Measurements from ENCODE around the gene GJA8. TPM values are rescaled to one million over a fixed set of nuclear protein-coding genes. Genes with fewer than 3 reads are reported as not detected.
A peak's percentile ranks its signal among the peaks of the same experiment; 100 is the strongest.

Gene GJA8
- total and polyA plus RNA-seq, 2 donors = not detected

DNA sequence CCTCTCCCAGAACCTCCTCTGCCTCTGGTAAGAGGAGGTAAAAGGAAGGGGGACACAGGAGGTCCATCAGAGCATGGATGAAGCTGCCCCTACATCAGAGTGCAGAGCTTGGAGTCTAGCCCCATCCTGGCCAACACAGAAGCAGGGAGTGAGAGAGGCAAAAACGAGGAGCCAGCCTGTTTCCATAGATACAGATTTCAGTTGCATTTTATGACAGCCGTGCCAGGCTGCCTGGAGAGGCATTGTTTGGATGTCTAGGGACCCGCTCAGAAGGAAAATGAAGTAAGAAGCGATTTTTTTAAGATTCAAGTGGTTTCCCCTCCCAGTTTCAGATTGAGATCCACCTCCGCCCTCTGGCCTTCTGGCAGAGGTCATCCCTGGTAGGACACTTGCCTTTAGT lies 11.5 kb upstream of the GJA8 start:
- H3K9me3 ChIP-seq (ENCODE audit: control insufficient read depth in 2 of 2, insufficient read depth in 1 of 2, low read length in 1 of 2) = no peaks in the 10 kb centered on the region
- H3K27me3 ChIP-seq (ENCODE audit: control insufficient read depth in 2 of 2, insufficient read depth in 1 of 2, low read length in 1 of 2) = no peaks in the 10 kb centered on the region
- no peak for DNase-seq (ENCODE audit: low read depth in 6 of 9, low spot score in 9 of 9)
- 95% methylated on average over 5 of the region's 5 CpGs for WGBS
- no peak overlapping the region for H3K4me3 ChIP-seq (ENCODE audit: low read length in 2 of 2)
- H3K27ac ChIP-seq (ENCODE audit: low read depth in 1 of 2, low read length in 1 of 2) = no peak overlapping the region
- no peaks in the 10 kb centered on the region for H3K36me3 ChIP-seq (ENCODE audit: control insufficient read depth in 2 of 2, insufficient read depth in 2 of 2, low read length in 1 of 2)
- no peaks in the 10 kb centered on the region for H3K4me1 ChIP-seq (ENCODE audit: control insufficient read depth in 2 of 2, insufficient read depth in 2 of 2, low read length in 2 of 2)

DNA sequence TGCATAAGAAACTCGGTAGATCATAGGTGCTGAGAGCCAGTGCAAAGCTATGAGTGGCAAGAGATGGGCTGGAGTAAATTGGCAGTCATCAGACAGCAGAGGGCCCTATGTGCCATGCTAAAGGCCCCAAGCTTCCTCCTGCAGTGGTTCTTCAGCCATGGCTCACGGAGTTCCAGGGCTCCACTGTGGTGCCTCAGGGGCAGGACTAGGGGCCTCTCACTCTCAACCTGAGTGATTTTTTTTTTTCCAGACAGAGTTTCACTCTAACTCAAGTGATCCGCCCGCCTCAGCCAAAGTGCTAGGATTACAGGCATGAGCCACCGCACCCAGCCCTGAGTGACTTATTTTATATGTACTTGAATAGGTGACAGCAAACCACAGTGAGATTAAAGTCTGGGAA lies 10.4 kb upstream of the GJA8 start:
- Histone ChIP-seq H3K4me1 (ENCODE audit: control insufficient read depth in 2 of 2, insufficient read depth in 2 of 2, low read length in 2 of 2) (no peaks in the 10 kb centered on the region), H3K9me3 (ENCODE audit: control insufficient read depth in 2 of 2, insufficient read depth in 1 of 2, low read length in 1 of 2) (no peaks in the 10 kb centered on the region), H3K4me3 (ENCODE audit: low read length in 2 of 2) (no peak overlapping the region), H3K27me3 (ENCODE audit: control insufficient read depth in 2 of 2, insufficient read depth in 1 of 2, low read length in 1 of 2) (no peaks in the 10 kb centered on the region), H3K36me3 (ENCODE audit: control insufficient read depth in 2 of 2, insufficient read depth in 2 of 2, low read length in 1 of 2) (no peaks in the 10 kb centered on the region), H3K27ac (ENCODE audit: low read depth in 1 of 2, low read length in 1 of 2) (no peak overlapping the region)
- no peak for DNase-seq (ENCODE audit: low read depth in 6 of 9, low spot score in 9 of 9)
- 82% methylated on average over 5 of the region's 5 CpGs for WGBS

DNA sequence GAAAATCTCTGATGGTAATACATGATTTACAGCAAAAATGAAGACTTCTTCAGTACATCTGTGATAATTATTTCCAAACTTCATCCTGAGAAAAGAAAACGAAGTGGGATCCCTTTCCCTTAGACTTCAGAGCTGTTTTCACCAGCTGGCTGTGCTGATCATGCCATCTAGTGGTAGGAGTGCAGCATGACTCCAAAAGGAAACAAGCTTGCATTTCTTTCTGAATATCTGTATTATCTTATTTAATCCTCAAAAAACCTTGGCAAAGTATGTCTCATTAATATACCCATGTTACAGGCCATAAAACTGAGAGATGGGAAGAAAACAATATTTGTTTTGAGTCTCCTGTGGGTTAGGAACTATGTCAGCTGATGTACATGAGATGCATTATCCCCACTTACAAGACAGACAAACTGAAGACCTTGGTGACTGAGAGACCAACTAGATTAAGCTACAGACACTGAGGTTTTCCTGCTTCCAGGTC lies 9.8 kb upstream of the GJA8 start:
- Histone ChIP-seq H3K9me3 (ENCODE audit: control insufficient read depth in 2 of 2, insufficient read depth in 1 of 2, low read length in 1 of 2) (no peaks in the 10 kb centered on the region), H3K27ac (ENCODE audit: low read depth in 1 of 2, low read length in 1 of 2) (no peak overlapping the region), H3K4me3 (ENCODE audit: low read length in 2 of 2) (no peak overlapping the region), H3K36me3 (ENCODE audit: control insufficient read depth in 2 of 2, insufficient read depth in 2 of 2, low read length in 1 of 2) (no peaks in the 10 kb centered on the region), H3K4me1 (ENCODE audit: control insufficient read depth in 2 of 2, insufficient read depth in 2 of 2, low read length in 2 of 2) (no peaks in the 10 kb centered on the region), H3K27me3 (ENCODE audit: control insufficient read depth in 2 of 2, insufficient read depth in 1 of 2, low read length in 1 of 2) (no peaks in the 10 kb centered on the region)
- peak in 7 of 9 donors; percentile 6 to 51 (median 17) for DNase-seq (ENCODE audit: low read depth in 6 of 9, low spot score in 9 of 9)
- WGBS = 15% methylated on average over 1 of the region's 1 CpG

GRCh38 chr1:147895123-147895522 lies 7.5 kb upstream of the GJA8 start:
- no peaks in the 10 kb centered on the region for H3K9me3 ChIP-seq (ENCODE audit: control insufficient read depth in 2 of 2, insufficient read depth in 1 of 2, low read length in 1 of 2)
- H3K4me3 ChIP-seq (ENCODE audit: low read length in 2 of 2) = no peak overlapping the region
- H3K36me3 ChIP-seq (ENCODE audit: control insufficient read depth in 2 of 2, insufficient read depth in 2 of 2, low read length in 1 of 2) = no peaks in the 10 kb centered on the region
- no peaks in the 10 kb centered on the region for H3K4me1 ChIP-seq (ENCODE audit: control insufficient read depth in 2 of 2, insufficient read depth in 2 of 2, low read length in 2 of 2)
- no peak overlapping the region for H3K27ac ChIP-seq (ENCODE audit: low read depth in 1 of 2, low read length in 1 of 2)
- no peaks in the 10 kb centered on the region for H3K27me3 ChIP-seq (ENCODE audit: control insufficient read depth in 2 of 2, insufficient read depth in 1 of 2, low read length in 1 of 2)
- WGBS = 92% methylated on average over 4 of the region's 4 CpGs
- no peak for DNase-seq (ENCODE audit: low read depth in 6 of 9, low spot score in 9 of 9)

DNA sequence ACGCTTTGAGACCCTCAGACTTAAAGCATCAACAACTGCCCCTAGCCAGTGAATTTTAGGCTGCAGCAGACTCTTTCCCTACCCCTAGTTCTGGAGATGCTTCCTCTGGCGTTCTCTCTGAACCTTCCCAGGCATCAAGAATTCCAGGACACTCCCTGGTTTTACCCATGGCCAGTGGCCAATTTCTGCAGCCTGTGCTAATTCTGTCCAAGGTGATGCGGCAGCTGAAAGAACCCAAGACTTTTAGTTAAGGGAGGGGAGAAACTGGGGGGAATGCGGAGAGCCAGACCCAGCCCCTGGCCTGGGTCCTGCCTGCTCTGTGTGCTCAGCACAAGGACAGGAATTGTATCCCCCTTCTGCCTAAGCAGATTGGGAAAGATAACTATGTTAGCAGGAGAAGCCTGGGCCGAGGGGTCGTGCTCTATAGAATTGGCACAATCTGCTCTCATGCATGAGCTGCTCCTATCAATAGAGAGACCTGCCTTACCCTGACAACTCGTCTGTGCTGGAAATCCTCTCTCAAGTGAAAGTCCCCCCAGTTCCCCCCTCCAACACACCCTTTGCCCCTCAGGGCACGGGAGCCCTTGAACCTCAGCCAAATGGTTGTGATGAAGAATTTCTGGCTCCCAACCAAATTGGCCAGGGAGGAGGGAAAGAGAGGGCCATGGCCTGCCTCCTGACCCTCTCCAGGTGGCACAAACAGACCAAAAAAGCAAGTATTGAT lies 5.4 kb upstream of the GJA8 start:
- Histone ChIP-seq H3K27ac (ENCODE audit: low read depth in 1 of 2, low read length in 1 of 2) (no peak overlapping the region), H3K36me3 (ENCODE audit: control insufficient read depth in 2 of 2, insufficient read depth in 2 of 2, low read length in 1 of 2) (no peaks in the 10 kb centered on the region), H3K27me3 (ENCODE audit: control insufficient read depth in 2 of 2, insufficient read depth in 1 of 2, low read length in 1 of 2) (no peaks in the 10 kb centered on the region), H3K4me1 (ENCODE audit: control insufficient read depth in 2 of 2, insufficient read depth in 2 of 2, low read length in 2 of 2) (no peaks in the 10 kb centered on the region), H3K9me3 (ENCODE audit: control insufficient read depth in 2 of 2, insufficient read depth in 1 of 2, low read length in 1 of 2) (no peaks in the 10 kb centered on the region), H3K4me3 (ENCODE audit: low read length in 2 of 2) (no peak overlapping the region)
- 86% methylated on average over 8 of the region's 8 CpGs for WGBS
- no peak for DNase-seq (ENCODE audit: low read depth in 6 of 9, low spot score in 9 of 9)

DNA sequence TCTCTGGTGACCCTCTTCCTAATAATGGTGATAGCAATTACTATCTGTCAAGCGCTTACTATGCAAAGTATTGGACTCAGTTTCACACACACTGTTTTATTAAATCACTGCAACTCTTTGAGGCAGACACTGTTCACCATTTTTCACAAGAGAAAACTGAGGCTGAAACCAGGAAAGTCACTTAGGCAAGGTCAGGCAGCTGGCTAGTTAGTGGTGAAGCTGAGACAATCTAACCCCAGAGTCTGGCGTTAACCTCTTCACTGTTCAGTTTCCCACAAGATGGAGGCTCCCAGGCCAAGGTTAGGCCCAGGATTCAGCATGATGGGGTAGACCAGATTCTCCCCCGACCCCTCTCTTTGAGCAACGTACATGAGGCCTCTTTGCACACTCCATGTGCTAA lies 4.8 kb upstream of the GJA8 start:
- Histone ChIP-seq H3K9me3 (ENCODE audit: control insufficient read depth in 2 of 2, insufficient read depth in 1 of 2, low read length in 1 of 2) (no peaks in the 10 kb centered on the region), H3K27me3 (ENCODE audit: control insufficient read depth in 2 of 2, insufficient read depth in 1 of 2, low read length in 1 of 2) (no peaks in the 10 kb centered on the region), H3K4me3 (ENCODE audit: low read length in 2 of 2) (no peak overlapping the region), H3K4me1 (ENCODE audit: control insufficient read depth in 2 of 2, insufficient read depth in 2 of 2, low read length in 2 of 2) (no peaks in the 10 kb centered on the region), H3K36me3 (ENCODE audit: control insufficient read depth in 2 of 2, insufficient read depth in 2 of 2, low read length in 1 of 2) (no peaks in the 10 kb centered on the region), H3K27ac (ENCODE audit: low read depth in 1 of 2, low read length in 1 of 2) (no peak overlapping the region)
- no peak for DNase-seq (ENCODE audit: low read depth in 6 of 9, low spot score in 9 of 9)
- 95% methylated on average over 4 of the region's 4 CpGs for WGBS

DNA sequence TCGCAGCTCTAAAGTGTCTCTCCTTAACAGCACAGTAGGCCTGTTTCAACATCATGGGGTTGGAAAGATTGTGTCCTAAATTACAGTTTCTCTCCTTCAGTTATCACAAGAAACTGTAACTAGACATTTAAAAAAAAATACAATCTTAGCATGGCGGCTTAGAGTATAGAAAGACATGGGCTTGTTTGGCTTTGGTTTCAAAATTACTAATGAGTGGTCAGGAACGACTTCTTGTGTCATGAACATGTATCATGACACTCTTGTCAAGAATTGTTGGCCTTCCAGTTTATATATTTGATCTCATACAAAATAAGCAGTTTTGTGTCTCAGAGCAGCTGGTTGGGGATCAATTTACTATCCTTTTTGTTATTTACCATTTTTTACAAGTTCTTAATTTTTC lies 2.1 kb downstream of the GJA8 start:
- Histone ChIP-seq H3K4me1 (ENCODE audit: control insufficient read depth in 2 of 2, insufficient read depth in 2 of 2, low read length in 2 of 2) (no peaks in the 10 kb centered on the region), H3K36me3 (ENCODE audit: control insufficient read depth in 2 of 2, insufficient read depth in 2 of 2, low read length in 1 of 2) (no peaks in the 10 kb centered on the region), H3K9me3 (ENCODE audit: control insufficient read depth in 2 of 2, insufficient read depth in 1 of 2, low read length in 1 of 2) (no peaks in the 10 kb centered on the region), H3K27me3 (ENCODE audit: control insufficient read depth in 2 of 2, insufficient read depth in 1 of 2, low read length in 1 of 2) (no peaks in the 10 kb centered on the region), H3K27ac (ENCODE audit: low read depth in 1 of 2, low read length in 1 of 2) (no peak overlapping the region), H3K4me3 (ENCODE audit: low read length in 2 of 2) (no peak overlapping the region)
- DNase-seq (ENCODE audit: low read depth in 6 of 9, low spot score in 9 of 9) = no peak
- WGBS = 70% methylated on average over 3 of the region's 3 CpGs

- WGBS = 91% methylated on average over 44 of the region's 44 CpGs
- no peaks in the 10 kb centered on the region for H3K27me3 ChIP-seq (ENCODE audit: control insufficient read depth in 2 of 2, insufficient read depth in 1 of 2, low read length in 1 of 2)
- no peaks in the 10 kb centered on the region for H3K4me1 ChIP-seq (ENCODE audit: control insufficient read depth in 2 of 2, insufficient read depth in 2 of 2, low read length in 2 of 2)
- H3K27ac ChIP-seq (ENCODE audit: low read depth in 1 of 2, low read length in 1 of 2) = no peak overlapping the region
- DNase-seq (ENCODE audit: low read depth in 6 of 9, low spot score in 9 of 9) = no peak
- H3K9me3 ChIP-seq (ENCODE audit: control insufficient read depth in 2 of 2, insufficient read depth in 1 of 2, low read length in 1 of 2) = no peaks in the 10 kb centered on the region
- H3K4me3 ChIP-seq (ENCODE audit: low read length in 2 of 2) = no peak overlapping the region
- H3K36me3 ChIP-seq (ENCODE audit: control insufficient read depth in 2 of 2, insufficient read depth in 2 of 2, low read length in 1 of 2) = no peaks in the 10 kb centered on the region
Observed at GRCh38 chr1:147907786-147908509, 5.4 kb downstream of the GJA8 start.

GRCh38 chr1:147912553-147912952 lies 10.0 kb downstream of the GJA8 start:
- no peaks in the 10 kb centered on the region for H3K27me3 ChIP-seq (ENCODE audit: control insufficient read depth in 2 of 2, insufficient read depth in 1 of 2, low read length in 1 of 2)
- DNase-seq (ENCODE audit: low read depth in 6 of 9, low spot score in 9 of 9) = no peak
- no peaks in the 10 kb centered on the region for H3K9me3 ChIP-seq (ENCODE audit: control insufficient read depth in 2 of 2, insufficient read depth in 1 of 2, low read length in 1 of 2)
- no peaks in the 10 kb centered on the region for H3K4me1 ChIP-seq (ENCODE audit: control insufficient read depth in 2 of 2, insufficient read depth in 2 of 2, low read length in 2 of 2)
- WGBS = 96% methylated on average over 2 of the region's 2 CpGs
- no peak overlapping the region for H3K4me3 ChIP-seq (ENCODE audit: low read length in 2 of 2)
- H3K27ac ChIP-seq (ENCODE audit: low read depth in 1 of 2, low read length in 1 of 2) = no peak overlapping the region
- no peaks in the 10 kb centered on the region for H3K36me3 ChIP-seq (ENCODE audit: control insufficient read depth in 2 of 2, insufficient read depth in 2 of 2, low read length in 1 of 2)

All from thymus (tissue), 11 donors.